HG03039 (cell line): ENCODE measurements around the gene ZNF782.
"Not testable (repeated sequence)": the region's sequence is repeated elsewhere in the genome, so short reads cannot be mapped to it uniquely, and the experiment has no call there.

ENCODE experiments used
- ATAC-seq: cut with Tn5 transposase; IDR thresholded peaks from one replicate; pipeline ENCODE4 v1.9.1; 2021; ENCODE audit warnings: mild to moderate bottlenecking, moderate library complexity; ENCODE audit not compliant: unreplicated experiment

ZNF782 gene

GRCh38 chr9:96854651-96855273, 448 bp upstream of the ZNF782 start:
- no peak for ATAC-seq

GRCh38 chr9:96852676-96853075, 1.6 kb downstream of the ZNF782 start:
- ATAC-seq, result no peak

GRCh38 chr9:96844040-96844439, 10.3 kb downstream of the ZNF782 start:
- no peak for ATAC-seq

GRCh38 chr9:96818533-96818932, 35.8 kb downstream of the ZNF782 start:
- no peak for ATAC-seq

GRCh38 chr9:96817973-96818372, 36.3 kb downstream of the ZNF782 start:
- ATAC-seq, result no peak

GRCh38 chr9:96813607-96814006, 40.7 kb downstream of the ZNF782 start:
- no peak for ATAC-seq

- not testable (repeated sequence) for ATAC-seq
Measured at GRCh38 chr9:96798959-96799358, 55.4 kb downstream of the ZNF782 start.

GRCh38 chr9:96784021-96784420, 70.3 kb downstream of the ZNF782 start:
- no peak for ATAC-seq

GRCh38 chr9:96782235-96782634, 72.1 kb downstream of the ZNF782 start:
- no peak for ATAC-seq

GRCh38 chr9:96781552-96781951, 72.8 kb downstream of the ZNF782 start:
- ATAC-seq, result no peak

GRCh38 chr9:96779089-96779488, 75.2 kb downstream of the ZNF782 start:
- no peak for ATAC-seq

- ATAC-seq, result peak; percentile 14
Measured at GRCh38 chr9:96777426-96777864, 76.9 kb downstream of the ZNF782 start.

GRCh38 chr9:96771124-96771523, 83.2 kb downstream of the ZNF782 start:
- ATAC-seq, result no peak

GRCh38 chr9:96769989-96770388, 84.3 kb downstream of the ZNF782 start:
- ATAC-seq, result no peak
